Progenitor cell of endocrine pancreas (in vitro differentiated cells): ENCODE results near the gene SLC8B1. TPM values are rescaled to one million over a fixed set of nuclear protein-coding genes. Genes with fewer than 3 reads are reported as not detected.
"Not testable (repeated sequence)": the region's sequence is repeated elsewhere in the genome, so short reads cannot be mapped to it uniquely, and the experiment has no call there.

Experiments
- DNase-seq: peaks from one replicate; pipeline ENCODE4 v3.0.0; 2021; ENCODE audit warnings: low spot score; ENCODE audit not compliant: unreplicated experiment
- H3K27ac Mint-ChIP-seq: 2 replicates; pipeline ENCODE4 v1.8.0; 2021; ENCODE audit warnings: mild to moderate bottlenecking, moderate library complexity, mixed read lengths
- H3K27me3 Mint-ChIP-seq: 2 replicates; pipeline ENCODE4 v1.8.0; 2021; ENCODE audit warnings: mixed read lengths
- H3K36me3 Mint-ChIP-seq: 2 replicates; pipeline ENCODE4 v1.8.0; 2022; ENCODE audit warnings: mixed read lengths; ENCODE audit not compliant: insufficient read depth
- H3K4me1 Mint-ChIP-seq: 2 replicates; pipeline ENCODE4 v1.8.0; 2021; ENCODE audit warnings: low read depth, mixed read lengths
- H3K4me3 Mint-ChIP-seq: 2 replicates; pipeline ENCODE4 v1.8.0; 2021; ENCODE audit warnings: low read depth, mild to moderate bottlenecking, moderate library complexity, mixed read lengths
- H3K9me3 Mint-ChIP-seq: 2 replicates; pipeline ENCODE4 v1.8.0; 2021; ENCODE audit warnings: low read depth, mixed read lengths
- CTCF ChIP-seq: fragments of 200-600 bp; sonication (generic); IDR thresholded peaks from one replicate; pipeline ENCODE4 v1.5.0; 2021; ENCODE audit warnings: antibody characterized with exemption, mild to moderate bottlenecking; ENCODE audit not compliant: unreplicated experiment
- total RNA-seq: library from RNA; stranded (reverse); gene quantifications from 2 replicates; pipeline ENCODE4 v1.2.1, GENCODE V29; 2021

Gene SLC8B1
- total RNA-seq, 1 donor from 2014 or later = 9.8 TPM

DNA sequence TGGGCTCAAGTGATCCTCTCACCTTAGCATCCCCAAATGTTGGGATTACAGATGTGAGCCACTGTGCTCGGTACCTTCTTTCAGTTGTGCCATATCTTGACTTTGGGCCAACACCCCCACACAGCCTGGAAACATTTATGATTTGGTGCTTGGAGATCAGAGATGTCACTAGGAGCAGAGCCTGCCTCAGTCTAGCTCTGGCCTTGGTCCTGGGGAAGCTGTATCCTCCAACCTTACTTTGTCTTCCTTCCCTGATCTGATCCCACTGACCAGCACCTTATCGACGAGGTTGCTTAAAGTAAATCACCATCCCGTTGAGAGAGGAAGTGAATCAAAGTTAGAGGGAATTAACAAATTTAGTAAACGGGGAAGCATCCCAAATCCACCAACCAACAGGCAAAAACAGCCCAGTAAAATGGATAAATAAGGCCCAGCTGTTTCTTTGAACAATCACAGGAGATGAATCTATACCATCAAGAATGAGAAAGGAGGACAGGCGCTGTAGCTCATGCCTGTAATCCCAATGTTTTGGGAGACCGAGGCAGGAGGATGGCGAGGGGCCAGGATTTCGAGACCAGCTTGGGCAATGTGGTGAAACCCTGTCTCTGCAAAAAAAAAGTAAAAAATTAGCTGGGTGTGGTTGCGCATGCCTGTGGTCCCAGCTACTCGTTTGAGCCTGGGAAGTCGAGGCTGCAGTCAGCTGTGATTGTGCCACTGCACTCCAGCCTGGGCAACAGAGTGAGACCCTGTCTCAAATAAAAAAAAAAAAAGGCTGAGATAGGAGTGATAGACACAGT, 26.9 kb upstream of the SLC8B1 start:
- H3K4me3 Mint-ChIP-seq = no peak overlapping the region
- no peaks in the 10 kb centered on the region for H3K27me3 Mint-ChIP-seq
- H3K4me1 Mint-ChIP-seq = peaks cover 10% of the 10 kb centered on the region

DNA sequence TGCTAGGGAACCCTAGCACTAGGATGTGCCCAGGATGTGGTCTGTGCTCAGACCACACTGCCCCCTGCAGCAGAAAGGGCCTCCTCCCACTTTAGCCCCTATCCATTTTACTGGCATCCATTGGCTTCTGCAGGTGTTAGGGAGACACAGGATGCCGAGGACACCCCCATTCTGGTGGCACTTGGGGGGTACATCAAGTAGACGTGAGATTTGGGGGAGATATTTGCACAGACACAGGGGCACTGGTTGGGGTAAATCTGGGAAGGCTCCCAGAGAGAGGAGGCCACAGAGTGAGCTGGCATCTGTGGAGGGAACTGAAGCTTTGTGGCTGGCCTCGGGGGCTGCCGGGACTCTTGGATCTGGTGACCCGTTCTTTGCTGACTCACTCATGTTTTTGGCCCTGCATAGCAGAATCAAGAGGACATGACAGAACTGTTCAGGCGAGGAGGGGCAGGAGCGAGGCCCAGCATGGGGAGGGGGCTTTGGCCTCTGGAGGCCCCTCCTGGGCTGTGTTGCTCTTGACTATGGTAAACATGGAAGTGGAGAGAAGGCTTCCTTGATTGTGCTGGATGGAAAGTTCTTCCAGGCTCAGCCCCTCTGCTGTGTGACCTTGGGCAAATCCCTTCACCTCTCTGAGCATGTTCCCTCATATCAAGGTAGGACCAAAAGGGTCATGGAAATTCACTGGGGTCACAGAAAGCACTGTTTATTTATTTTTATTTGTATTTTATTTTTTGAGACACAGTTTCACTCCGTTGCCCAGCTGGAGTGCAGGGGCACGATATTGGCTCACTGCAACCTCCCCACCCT, 25.2 kb upstream of the SLC8B1 start:
- H3K4me3 Mint-ChIP-seq = peak overlapping the region; percentile 86
- TF ChIP-seq CTCF = peak; percentile 13
- no peaks in the 10 kb centered on the region for H3K27me3 Mint-ChIP-seq
- no peaks in the 10 kb centered on the region for H3K9me3 Mint-ChIP-seq
- DNase-seq = no peak
- peaks cover 10% of the 10 kb centered on the region for H3K4me1 Mint-ChIP-seq
- no peak overlapping the region for H3K27ac Mint-ChIP-seq
- H3K36me3 Mint-ChIP-seq = peaks cover 6% of the 10 kb centered on the region

More for the DNA sequence above, 26.9 kb upstream of the SLC8B1 start:
- Mint-ChIP-seq H3K9me3 (no peaks in the 10 kb centered on the region), H3K27ac (no peak overlapping the region), H3K36me3 (peaks cover 8% of the 10 kb centered on the region)
- TF ChIP-seq CTCF = no peak
- no peak for DNase-seq

GRCh38 chr12:113359133-113359938, 24.4 kb upstream of the SLC8B1 start:
- no peaks in the 10 kb centered on the region for H3K9me3 Mint-ChIP-seq
- H3K27me3 Mint-ChIP-seq = no peaks in the 10 kb centered on the region
- H3K36me3 Mint-ChIP-seq = peaks cover 3% of the 10 kb centered on the region
- DNase-seq = no peak
- no peak for TF ChIP-seq CTCF
- peaks cover 10% of the 10 kb centered on the region for H3K4me1 Mint-ChIP-seq
- H3K4me3 Mint-ChIP-seq = peak overlapping the region; percentile 86
- peak overlapping the region; percentile 88 for H3K27ac Mint-ChIP-seq

- Mint-ChIP-seq H3K9me3 (no peaks in the 10 kb centered on the region), H3K27me3 (no peaks in the 10 kb centered on the region), H3K36me3 (no peaks in the 10 kb centered on the region), H3K4me3 (peak within 1 kb of the TSS; percentile 86), H3K27ac (peak within 1 kb of the TSS; percentile 88), H3K4me1 (peaks cover 10% of the 10 kb centered on the region)
- peak; percentile 93 for DNase-seq
- peak; percentile 18 for TF ChIP-seq CTCF
Observed at GRCh38 chr12:113358381-113359132, 23.6 kb upstream of the SLC8B1 start, which contains the start of gene PLBD2. Gene PLBD2, plus strand, starts transcription at chr12:113358587. Its CDS starts 14 bp downstream, at chr12:113358601.

DNA sequence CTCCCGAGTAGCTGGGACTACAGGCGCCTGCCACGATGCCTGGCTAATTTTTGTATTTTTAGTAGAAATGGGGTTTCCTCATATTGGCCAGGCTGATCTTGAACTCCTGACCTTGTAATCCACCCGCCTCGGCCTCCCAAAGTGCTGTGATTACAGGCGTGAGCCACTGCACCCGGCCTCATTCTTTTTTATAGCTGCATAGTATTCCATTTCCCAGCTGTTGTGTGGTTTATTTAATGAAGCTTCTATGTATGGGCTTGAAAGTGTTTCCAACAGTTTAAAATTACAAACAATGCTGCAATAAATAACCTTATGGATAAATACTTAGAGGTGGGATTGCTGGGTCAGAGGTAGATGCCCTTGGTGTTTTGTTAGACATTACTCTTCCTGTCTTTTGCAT, 19.3 kb upstream of the SLC8B1 start:
- H3K4me3 Mint-ChIP-seq, H3K27ac Mint-ChIP-seq: not testable (repeated sequence)

More for the DNA sequence above, 19.3 kb upstream of the SLC8B1 start:
- not testable (repeated sequence) for H3K4me1 Mint-ChIP-seq, H3K27me3 Mint-ChIP-seq, H3K36me3 Mint-ChIP-seq, H3K9me3 Mint-ChIP-seq, DNase-seq
